ENCODE measurements around the gene FMO4. TPM values are rescaled to one million over a fixed set of nuclear protein-coding genes. Genes with fewer than 3 reads are reported as not detected.

The FMO4 gene
- total and polyA plus RNA-seq, 9 of the 15 experiments (the other 6 are each of a cell fraction or from before 2014, with no cell fraction given), result 0.25 to 1.1 (median 0.54) TPM; not detected in 2

DNA sequence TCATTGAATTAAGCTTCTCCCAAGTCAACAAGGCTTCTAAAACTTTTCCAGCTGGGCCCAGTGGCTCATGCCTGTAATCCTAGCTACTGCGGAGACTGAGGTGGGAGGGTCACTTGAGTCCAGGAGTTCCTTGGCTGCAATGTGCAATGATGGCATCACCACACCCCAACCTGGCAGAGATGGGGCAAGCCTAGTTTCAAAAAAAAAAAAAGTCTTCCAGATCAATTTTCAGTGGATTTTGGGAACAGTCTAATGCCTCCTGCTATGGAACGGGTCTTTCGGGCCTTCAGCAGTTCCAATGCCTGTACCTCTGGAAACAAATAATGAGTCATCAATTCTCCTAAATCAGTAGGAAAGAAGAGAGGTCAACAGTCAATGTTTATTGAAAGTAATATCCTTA is 38.0 kb downstream of the FMO4 start:
- Histone ChIP-seq H3K9me1 (ENCODE audit: control insufficient read depth, insufficient read depth, low read length) (no peaks in the 10 kb centered on the region), H3K4me3 (no peak overlapping the region), H2AFZ (ENCODE audit: low read depth, low read length) (no peak overlapping the region), H4K20me1 (replicated peaks; ENCODE audit: control insufficient read depth, insufficient read depth, low read length) (no peaks in the 10 kb centered on the region), H3K27me3 (ENCODE audit: control insufficient read depth in 2 of 2, insufficient read depth in 2 of 2, low read length in 2 of 2) (no peaks in the 10 kb centered on the region), H3K4me2 (ENCODE audit: insufficient read depth, low read length) (no peak overlapping the region), H3K4me1 (replicated peaks in 1 of 2; ENCODE audit: control insufficient read depth in 2 of 2, insufficient read depth in 2 of 2, low read length in 2 of 2) (no peaks in the 10 kb centered on the region), H3K36me3 (ENCODE audit: control insufficient read depth, insufficient read depth, low read length) (no peaks in the 10 kb centered on the region), H3K9me3 (replicated peaks; ENCODE audit: control insufficient read depth, insufficient read depth, low read depth, low read length) (no peaks in the 10 kb centered on the region), H3K9ac (ENCODE audit: insufficient read depth in 1 of 2, low read depth in 2 of 2, low read length in 2 of 2) (no peak overlapping the region), H3K27ac (ENCODE audit: extremely low read depth, low read depth, low read length) (no peak overlapping the region), H3K79me2 (ENCODE audit: control insufficient read depth, insufficient read depth, low read length) (no peaks in the 10 kb centered on the region)
- ChIA-PET POLR2A (no interaction called here), CTCF (ENCODE audit: low intra/inter-chr PET ratio) (no interaction called here)
- intact Hi-C loops (cut with micrococcal nuclease) (no loop called here), in situ Hi-C loops (cut with MboI) (no loop called here)
- FAIRE-seq, result no peak
- no peak for ATAC-seq
- 2% methylated on average over 3 of the region's 3 CpGs for WGBS (ENCODE audit: insufficient coverage, low coverage, missing lambda C conversion rate)
- BruUV-seq (replicated peaks), result no TSS peak
- DNase-seq (ENCODE audit: extremely low read depth in 1 of 4, low spot score in 3 of 4), result no peak
- no peak for TF ChIP-seq ZSCAN29 (IDR thresholded peaks at IDR 0.05)
- no peak for TF ChIP-seq KDM5B (IDR thresholded peaks at IDR 0.05; ENCODE audit: insufficient replicate concordance, low read depth, low read length)
- no peak for TF ChIP-seq PHF20 (IDR thresholded peaks at IDR 0.05; ENCODE audit: partially characterized antibody)
- TF ChIP-seq SRSF9 (IDR thresholded peaks at IDR 0.05; ENCODE audit: borderline replicate concordance, low read depth, low read length), result no peak
- TF ChIP-seq GATAD2A (IDR thresholded peaks at IDR 0.05), result no peak
- 0 out of 2 replicates have a peak, but pooled peaks have one; percentile 9 for TF ChIP-seq ZNF316 (IDR thresholded peaks at IDR 0.05)
- TF ChIP-seq ZNF133 (CRISPR knock-in tag; IDR thresholded peaks at IDR 0.05), result no peak
- no peak for TF ChIP-seq ZNF277 (CRISPR knock-in tag; IDR thresholded peaks at IDR 0.05; ENCODE audit: borderline replicate concordance)
- TF ChIP-seq CAMTA2 (CRISPR knock-in tag; conservative IDR thresholded peaks at IDR 0.05), result no peak
